NCI-H345 treated with DMSO at 0.1 percent for 48 hours (cell line): ENCODE measurements around the gene LRRC32.
"Not testable (repeated sequence)": the region's sequence is repeated elsewhere in the genome, so short reads cannot be mapped to it uniquely, and the experiment has no call there.

Experiments used
- DNase-seq: peaks from one replicate; lab custom pipeline; 2025; ENCODE audit not compliant: unreplicated experiment; lab: John Stamatoyannopoulos, UW

The LRRC32 gene

DNA sequence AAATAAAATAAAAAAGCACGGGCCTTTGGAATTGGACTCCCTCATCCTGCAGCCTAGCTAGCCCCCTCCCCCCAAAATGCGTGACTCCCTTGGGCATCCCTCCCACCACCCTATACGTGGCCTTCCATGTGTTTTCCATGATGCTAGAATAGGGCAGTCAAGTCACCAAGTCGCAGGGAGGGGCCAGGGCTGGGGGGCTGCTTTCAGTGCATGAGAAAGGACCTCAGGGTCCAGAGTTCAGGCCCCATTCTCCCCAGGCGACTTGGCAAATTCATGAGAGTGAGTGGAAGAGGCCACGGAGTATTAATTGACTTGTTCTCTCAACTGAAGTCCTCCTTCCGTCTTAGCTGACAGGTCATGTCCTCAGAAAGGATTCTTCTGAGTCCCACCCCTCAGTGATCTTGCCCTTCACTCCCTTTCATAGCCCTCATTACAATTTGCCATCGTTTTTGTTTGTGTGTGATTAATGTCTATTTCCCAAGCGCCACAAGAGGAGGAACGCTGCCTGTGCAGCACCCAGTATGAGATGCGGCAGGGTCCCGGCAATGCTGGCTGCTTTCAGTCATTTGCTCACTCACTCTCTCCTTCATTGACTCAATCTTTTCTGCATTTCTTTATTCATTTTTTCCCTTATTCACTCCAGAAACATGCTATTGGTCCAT lies 17.4 kb downstream of the LRRC32 start:
- no peak for DNase-seq

DNA sequence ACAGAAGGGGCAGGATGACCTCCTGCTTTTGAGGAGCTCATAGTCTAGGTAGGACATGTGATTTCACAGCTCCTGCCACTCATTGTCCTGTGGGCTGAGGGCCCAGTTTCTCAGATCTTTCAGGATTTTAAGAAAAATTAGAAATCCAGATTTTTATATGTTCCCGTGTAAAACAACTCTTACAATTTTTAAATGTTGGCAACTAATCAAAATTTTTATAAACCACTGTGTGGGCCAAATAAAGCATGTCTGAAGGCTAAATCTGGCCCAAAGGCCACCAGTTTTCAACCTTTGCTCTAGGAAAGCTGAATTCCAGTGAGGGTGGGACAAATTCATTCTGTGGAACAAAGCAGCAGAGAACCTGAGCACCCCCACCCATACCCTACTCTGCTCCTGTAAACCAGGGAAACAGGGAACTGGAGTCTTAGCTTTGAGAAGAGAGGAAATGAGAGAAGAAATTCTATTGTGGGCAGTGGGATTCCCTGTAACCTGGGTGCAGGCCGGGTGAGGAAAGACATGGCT lies 20.6 kb downstream of the LRRC32 start:
- DNase-seq, result no peak

DNA sequence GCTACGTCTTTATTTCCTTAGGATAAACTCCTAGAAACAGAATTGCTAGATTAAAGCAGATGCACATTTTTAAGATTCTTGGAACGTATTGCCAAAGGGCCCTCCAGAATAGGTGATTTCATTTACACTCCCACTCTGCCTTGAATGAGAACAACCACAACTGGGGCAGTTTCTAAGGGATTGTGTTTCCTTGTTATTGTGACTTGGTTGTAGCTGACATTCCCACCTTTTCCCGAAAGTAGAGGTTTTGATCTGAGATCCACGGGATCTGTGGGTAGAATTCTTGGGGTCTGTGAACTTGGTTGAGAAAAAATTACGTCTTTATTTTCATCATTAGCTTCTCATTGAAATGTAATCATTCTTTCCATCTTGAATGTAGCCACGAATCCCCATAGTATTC lies 21.5 kb downstream of the LRRC32 start:
- no peak for DNase-seq

DNA sequence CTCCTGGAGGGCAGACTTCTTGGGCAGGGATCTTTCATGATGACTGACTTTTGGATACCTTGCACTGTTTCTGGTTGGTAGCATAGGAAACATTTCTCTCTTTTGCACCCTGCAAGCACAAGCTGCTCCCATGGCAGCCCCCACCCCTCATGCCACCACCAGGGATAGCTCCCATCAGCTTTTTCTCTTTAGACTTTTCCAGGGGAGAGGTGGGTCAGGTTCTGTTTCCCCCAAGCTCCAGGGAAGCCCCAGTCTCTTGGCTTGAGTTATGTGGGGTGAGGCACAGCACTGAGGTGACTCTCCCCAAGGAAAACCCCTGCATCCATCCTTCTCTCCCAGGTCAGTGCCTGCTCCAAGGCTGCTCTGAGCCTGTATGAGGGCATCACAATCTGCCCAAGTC lies 22.5 kb downstream of the LRRC32 start:
- DNase-seq, result no peak

DNA sequence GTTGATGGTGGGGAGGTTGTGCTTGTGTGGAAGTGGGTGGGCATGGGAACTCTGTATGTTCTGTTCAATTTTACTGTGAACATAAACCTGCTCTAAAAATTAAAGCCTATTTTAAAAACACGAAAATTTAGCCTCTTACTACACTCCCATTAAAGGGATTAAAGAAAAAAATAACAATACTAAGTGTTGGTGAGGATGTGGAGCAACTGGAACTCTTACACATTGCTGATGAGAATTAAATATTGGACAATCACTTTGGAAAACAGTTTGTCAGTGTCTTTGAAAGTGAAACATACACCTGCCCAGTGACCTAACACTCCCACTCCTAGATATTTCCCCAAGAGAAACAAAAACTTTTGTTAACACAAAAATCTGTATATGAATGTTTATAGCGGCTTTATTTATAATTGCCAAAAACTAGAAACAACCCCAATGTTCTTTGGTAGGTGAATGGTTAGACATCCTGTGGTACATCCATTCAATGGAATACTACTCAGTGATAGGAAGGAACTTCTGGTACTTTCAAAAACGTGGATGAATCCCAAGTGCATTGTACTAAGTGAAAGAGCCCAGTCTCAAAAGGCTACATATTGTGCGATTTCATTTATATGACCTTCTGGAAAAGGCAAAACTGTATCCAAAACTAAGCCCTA lies 23.5 kb downstream of the LRRC32 start:
- DNase-seq, result no peak

DNA sequence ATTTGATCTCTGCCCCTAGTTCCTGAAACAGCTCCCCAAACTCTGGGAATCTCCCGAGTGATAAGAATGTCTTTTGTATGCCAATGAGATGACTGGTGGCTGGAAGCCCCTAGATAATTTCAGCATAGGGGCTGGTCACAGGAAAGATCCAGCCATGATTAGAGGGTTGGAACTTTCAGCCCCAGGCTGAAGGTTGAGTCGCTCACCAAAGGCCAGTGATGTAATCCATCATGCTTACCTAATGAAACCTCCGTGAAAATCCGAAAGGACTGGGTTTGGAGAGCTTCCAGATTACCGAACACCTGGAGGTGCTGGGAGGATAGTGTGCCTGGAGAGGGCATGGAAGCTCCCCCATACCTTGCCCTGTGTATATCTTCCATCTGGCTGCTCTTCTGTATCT lies 26.0 kb downstream of the LRRC32 start:
- no peak for DNase-seq

DNA sequence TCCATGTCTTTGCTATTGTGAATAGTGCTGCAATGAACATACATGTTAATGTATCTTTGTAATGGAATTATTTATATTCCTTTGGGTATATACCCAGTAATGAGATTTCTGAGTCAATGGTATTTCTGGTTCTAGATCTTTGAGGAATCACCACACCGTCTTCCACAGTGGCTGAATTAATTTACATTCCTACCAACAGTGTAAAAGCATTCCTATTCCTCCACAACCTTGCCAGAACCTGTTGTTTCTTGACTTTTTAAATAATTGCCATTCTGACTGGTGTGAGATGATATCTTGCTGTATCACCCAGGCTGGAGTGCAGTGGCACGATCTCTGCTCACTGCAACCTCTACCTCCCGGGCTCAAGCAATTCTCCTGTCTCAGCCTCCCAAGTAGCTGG lies 26.8 kb downstream of the LRRC32 start:
- DNase-seq, result not testable (repeated sequence)

DNA sequence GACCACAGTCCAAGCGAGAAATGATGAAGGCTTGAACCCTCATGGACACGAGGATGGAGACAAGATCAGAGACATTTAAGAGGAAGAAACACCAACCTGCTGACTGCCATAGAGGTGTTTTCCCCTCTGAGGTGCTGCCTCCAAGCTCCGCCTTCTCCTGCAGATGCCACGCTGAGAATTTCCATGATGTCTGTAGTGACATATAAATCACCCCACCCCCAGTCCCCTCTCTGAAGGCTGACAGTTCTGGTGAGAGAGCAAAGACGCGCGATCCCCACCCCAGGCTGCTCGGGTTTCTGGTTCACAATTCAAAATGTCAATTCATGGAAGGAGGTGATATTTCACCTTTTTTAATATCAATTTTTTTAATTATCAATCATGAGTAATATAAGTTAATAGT lies 28.2 kb downstream of the LRRC32 start:
- DNase-seq, result no peak

DNA sequence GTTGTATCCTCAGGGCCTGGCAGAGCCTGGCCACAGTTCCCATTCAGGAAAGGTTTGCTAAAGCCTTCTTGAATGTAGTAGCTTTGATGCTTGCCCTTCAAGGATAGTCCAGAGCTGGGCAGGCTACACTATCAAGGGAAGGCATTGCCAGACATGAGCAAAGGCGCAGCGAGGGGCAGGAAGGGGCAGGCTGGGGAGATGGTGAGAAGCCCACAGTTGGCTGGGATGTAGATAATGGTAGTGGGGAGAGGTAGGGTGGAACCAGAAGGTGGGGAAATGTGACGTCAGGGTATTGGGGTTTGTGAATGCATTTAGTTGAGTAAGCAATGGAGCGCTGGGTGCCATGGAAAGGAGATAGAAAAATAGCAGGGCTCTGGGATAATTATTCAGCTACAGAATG lies 28.6 kb downstream of the LRRC32 start:
- DNase-seq, result no peak

DNA sequence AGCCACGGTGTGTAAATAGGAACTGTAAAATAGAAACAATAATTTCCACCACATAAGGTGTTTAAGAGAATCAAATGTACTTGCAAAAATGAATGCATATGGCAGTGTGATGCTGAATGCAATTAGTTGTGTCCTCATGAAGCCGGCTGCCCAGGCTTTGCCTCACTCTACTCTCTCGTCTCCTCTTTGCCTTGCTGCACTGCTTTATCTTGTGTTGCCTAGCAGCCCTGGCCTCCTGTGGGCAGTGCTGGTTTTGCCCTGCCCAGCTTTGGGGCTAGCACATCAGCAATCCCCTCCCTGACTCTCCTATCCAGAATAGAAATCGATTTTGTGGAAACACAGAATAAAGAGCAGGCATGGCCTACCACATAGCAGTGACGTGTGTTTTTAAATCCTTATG lies 30.0 kb downstream of the LRRC32 start:
- DNase-seq, result no peak

DNA sequence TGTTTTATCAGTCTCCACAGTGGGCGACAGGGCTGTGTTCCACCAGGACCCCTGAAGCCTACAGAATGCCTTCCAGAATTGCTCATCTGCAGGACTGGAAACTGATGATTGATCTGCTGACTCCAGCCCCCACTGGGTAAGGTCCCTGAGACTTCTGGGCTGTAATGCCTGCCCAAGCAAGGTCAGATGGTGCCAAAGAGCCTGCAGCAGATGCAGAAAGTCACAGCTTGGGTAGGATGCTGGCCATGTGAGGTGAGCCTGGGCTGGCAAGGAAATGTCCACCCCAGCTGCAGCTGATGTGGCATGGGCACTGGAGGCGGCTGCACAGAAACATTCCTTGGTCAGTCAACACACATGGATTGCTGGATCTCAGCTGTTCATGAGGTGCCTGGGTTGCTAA lies 30.9 kb downstream of the LRRC32 start:
- no peak for DNase-seq

DNA sequence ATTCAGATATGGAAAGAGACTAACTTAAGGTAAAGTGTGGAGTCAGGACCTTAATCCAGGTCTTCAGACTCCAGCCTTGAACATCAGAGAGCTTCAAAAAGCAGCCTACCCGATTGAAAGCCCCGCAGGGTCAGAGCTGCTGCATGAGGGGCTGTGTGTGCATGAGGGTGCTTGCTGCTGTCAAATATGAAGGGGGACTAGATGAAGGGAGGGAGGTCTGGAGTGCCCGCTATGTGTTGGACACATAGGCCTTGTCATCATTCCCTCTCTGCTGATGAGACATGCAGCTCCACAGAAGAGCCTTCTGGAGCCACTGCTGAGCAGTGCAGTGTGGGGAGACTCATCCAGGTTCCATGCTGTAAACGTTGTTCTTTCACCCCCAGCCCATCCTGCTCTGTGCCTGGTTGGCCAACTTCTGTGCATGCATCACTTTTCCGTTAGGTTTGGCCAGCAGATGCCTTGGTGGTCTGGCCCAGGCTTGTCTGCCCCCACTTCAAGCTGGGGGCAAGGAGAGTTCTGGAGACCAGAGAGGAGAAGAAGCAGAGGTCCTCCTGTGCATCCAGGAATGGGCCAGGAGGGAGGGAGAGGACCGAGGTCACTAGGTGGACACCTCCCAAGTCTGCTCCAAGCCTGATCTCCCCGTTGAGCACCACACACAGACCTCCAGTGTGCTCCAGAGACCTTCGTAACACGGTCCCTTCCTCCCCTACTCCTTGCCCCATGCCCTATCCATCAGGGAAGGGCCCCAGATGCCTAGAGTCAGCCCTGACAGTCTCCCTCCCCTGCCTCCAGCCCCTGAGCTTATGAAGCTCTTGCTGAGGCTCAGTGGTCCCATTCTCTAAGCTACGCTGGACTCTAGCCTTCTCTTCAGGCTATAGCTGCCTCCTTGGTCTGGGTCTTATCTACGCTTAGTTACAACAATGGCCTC lies 32.0 kb downstream of the LRRC32 start:
- DNase-seq, result no peak

DNA sequence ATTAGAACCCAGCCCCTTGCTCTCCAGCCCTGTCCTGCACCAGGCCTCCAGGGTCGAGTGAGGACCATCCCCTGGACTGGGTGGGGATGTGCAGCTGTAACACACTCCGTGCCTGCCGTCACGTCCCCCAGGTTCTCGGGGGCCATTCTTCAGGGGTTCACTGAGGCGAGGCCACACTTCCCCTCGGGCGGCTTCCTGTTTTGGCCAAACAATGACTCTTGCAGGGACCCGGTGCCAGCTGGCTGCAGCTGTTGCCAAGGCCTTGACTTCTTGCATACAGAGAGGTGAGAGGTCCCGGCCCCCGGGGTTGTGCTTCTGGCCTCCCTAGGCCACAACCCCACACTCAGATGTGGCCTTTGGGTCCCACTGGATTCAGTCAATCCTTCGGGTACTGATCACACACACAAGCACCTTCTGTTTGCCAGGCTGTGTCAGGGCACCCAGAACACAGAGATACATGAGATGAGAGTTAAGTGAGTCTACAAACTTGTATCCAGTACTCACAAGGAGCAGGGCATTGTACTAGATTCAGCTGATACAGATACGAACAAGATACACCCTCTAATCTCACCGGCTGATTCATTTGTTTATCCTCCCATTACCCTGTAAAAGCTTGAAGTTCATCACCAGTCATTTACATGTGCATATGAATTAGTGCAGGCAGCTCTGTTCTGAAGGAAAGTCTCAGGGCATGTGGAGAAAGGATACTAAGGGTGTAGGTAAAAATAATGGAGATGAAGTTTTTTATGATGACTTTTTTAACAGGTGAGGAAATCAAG lies 32.9 kb downstream of the LRRC32 start:
- no peak for DNase-seq

DNA sequence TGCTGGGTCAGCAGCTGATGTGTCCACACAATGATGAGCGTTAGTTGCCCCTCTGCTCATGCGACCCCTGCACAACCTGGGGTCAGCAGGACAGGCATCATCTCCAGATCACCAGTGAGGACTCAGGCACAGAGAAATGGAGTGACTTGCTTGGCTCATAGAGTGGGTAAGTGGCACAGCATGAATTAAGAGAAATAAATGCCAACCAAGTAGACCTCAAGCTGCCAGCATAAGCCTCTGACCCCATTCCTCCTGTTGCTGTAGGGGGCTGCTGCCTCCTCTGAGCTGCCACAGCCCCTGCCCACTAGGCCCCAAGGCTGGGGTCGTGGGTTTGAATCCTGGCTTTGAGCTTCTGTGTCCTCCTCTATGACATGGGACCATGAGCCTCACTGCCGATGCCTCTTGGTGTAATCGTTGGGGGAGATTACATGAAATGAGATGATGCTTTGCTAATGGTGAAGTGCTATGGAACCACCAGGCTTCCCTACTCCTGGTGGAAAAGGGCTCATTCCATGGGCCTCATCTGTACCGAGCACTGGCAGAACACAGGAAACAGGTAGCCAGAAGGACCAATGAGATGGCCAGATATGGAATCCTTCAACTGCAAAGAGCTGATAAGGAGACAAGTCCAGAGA lies 33.6 kb downstream of the LRRC32 start:
- no peak for DNase-seq

DNA sequence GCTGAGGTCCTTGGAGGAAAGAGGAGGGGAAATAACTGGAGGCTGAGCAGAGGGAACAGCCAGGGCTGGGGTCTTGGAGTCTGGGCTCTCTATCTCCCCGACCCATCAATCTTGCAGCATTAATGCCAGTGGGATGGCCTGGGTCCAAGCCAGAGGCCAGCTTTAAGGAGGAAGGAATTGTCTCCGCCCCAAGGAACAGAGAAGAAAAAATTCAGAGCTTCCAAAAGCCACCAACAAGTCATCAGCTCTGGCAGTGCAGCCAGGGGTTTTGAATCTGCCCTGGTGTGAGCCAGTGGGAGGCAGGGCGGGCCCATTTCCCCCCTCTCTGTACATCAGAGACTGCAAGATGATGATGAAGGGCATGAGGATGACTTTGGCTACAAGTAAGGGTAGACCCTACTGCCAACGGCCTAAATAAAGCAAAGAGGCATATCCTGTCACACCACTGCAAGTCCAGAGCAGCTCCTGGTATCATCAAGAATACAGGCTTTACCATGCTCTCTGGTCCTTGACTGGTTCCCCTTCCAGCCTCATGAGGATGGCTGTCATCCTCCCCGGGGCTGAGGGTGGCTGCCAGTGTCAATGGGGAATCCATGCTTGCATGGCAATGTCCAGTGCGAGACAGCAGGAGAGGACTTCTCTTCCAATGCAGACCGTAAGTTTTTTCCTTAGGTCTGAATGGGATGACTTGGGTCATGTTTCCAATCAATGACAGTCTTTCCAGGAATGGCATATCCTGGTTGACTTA lies 34.4 kb downstream of the LRRC32 start:
- no peak for DNase-seq

DNA sequence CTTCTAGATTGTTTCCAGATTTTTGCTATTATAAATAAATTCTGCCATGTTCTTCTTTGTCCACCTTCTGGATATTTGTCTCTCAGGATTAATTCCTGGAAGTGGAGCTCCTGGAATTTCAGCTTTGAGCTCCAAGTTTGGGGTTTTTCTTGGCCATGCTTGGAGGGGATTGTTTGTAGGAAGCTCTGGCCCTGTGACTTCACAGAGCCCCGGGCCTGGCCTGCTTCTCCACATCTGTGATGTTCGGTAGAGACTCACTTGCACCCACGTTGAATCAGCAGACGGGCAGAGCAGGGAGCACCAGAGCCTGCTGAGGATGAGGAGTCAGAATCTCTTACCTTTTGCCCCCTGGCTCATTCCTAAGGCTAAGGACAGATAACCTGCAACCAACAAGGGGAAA lies 35.7 kb downstream of the LRRC32 start:
- DNase-seq, result no peak

DNA sequence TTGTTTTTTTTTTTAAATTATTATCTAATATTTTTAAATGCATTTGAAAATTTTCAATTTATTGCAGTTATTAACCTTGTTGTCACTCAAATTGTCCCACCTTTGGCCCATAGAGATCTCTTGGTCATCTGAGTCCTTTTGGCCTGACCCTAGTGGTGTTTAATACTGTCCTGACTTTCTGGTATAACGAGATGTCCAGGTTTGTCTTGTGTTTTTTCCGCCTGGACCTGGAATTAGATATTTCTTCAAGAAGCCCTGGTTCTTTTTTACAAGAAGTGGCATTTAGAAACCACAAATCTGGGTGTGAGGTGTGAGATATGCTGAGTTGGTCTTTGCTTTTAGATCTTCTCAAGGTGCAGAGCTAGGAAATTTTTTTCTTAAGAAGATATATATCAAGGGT lies 38.1 kb downstream of the LRRC32 start:
- DNase-seq, result no peak

DNA sequence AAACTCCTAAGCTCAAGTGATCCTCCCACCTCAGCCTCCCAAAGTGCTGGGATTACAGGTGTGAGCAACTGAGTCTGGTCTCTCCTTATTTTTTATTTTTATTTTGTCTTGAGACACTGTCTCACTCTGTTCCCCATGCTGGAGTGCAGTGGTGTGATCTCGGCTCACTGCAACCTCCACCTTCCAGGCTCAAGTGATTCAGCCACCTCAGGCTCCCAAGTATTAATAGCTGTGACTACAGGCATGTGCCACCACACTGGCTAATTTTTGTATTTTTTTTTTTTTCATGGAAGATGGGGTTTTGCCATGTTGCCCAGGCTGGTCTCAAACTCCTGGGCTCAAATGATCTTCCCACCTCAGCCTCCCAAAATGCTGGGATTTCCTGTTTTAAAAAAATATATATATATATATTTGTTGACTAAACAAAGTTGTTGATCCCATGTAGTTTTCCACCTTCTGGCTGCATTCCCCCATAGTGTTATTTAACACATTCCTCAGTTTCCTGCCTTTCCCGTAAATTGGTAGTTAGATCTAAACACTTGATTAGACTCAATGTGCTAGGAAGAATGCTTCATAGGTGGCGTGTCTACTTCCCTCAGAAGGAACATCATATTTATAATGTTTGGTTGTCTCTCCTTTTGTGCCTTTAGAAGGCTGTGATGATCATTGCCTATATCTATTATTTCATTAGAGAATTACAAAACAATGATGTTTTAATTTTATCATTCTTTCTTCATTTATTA lies 38.8 kb downstream of the LRRC32 start:
- DNase-seq, result no peak

DNA sequence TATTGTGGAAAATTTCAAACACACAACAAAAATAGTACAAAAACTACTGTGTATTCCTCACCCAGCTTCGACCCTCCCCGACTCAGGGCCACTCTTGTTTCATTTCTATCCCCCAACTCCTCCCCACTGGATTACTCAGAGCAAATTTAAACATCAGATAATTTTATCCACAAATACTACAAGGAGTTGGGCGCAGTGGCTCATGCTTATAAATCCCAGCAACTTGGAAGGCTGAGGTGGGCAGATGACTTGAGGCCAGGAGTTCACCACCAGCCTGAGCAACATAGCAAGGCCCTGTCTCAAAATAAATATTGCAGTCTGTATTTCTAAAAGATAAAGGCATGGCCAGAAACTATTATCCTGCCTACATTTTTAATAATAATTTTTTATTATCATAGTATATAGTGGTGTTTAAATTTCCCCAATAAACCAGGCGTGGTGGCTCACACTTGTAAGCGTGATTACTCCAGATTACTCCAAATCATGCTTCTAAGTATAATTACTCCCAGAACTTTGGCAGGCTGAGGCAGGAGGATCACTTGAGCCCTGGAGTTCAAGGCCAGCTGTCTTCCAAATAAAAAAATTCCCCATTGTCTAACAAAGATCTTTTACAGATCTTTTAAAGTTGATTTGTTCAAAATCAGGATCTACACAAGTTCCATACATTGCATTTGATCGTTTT lies 39.8 kb downstream of the LRRC32 start:
- no peak for DNase-seq
